HG03280 (cell line): ENCODE results near the gene MTIF3.
A peak's percentile ranks its signal among the peaks of the same experiment; 100 is the strongest.

Experiments
- ATAC-seq: cut with Tn5 transposase; IDR thresholded peaks from one replicate; pipeline ENCODE4 v1.9.1; 2021; ENCODE audit warnings: mild to moderate bottlenecking, moderate library complexity; ENCODE audit not compliant: unreplicated experiment

The MTIF3 gene

DNA sequence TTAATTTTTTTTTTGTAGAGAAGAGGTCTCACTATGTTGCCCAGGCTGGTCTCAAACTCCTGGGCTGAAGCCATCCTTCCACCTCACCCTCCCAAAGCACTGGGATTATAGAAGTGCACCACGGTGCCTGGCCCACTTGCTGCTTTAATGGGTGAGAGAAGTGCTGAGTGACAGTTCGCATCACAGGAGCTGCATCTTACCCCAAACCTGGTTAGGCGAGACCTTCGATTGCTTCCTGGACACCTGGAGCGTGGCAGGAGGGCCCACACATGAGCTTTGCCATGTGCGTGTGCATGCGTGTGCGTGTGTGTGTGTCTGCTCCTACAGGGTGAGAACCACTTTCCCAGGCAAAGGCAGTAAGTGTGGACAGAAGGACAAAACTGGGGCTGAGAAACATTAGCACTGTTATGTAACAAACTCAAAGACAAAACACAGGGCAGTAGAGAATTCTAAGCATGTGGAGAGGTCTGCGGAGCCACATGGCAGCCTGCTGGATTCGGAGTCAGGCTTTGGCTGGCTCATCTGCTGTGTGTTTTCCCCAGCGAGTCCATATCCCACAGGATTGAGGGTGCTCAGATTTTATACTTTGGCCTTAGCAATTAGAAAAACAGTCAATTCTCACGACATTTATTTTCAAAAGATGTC lies 11.7 kb upstream of the MTIF3 start:
- ATAC-seq, result no peak

DNA sequence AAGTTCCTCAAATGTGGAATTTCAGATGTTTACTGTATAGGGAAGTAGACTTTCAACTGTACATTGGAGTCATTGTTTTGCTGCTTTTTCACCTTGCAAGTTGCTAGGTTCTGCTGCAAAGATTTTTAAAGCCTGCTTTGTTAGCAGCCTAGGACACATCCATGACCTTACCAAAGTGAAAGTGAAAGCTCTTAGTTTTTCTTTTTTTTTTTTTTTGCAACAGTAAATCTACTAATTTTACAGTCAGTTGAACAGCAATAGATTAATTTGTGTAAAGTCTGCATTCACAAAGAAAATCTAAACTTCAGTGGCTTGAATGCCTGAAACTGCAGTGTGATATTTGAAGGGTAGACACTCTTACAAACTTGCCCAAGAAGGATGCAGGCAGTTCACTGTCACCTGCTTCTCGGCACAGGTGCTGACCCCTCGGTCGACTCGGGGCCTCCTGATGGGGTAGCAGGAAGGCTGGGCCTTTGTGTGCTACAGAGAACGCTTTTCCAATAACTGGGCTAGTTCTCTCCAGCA lies 5.0 kb upstream of the MTIF3 start:
- ATAC-seq, result no peak

DNA sequence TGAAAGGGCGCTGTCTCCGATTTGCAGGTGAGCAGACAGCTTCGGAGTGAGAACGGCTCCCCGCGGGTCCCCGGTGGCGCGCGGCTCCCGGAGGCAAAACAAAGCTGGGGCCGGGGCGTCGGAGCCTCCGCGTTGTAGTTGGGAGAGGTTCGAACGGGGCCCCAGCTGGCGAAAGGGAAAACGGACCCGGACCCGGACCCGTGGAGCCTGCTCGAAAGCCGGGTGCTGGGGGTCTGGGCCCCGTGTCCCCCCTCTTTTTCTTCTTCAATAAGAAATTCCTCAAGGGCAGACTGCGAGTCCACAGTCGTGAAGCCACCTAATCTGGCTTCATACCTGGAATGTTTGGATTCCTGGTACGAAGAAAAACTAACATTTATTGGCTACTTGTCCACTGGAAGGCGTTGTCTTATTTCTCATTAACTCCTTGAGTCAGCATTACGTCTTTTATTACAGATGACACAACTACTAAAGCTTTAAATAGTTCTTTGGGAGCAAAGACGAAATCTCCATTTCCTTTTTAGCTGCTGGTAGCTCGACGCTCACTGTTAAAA lies 632 bp upstream of the MTIF3 start:
- ATAC-seq, result no peak

DNA sequence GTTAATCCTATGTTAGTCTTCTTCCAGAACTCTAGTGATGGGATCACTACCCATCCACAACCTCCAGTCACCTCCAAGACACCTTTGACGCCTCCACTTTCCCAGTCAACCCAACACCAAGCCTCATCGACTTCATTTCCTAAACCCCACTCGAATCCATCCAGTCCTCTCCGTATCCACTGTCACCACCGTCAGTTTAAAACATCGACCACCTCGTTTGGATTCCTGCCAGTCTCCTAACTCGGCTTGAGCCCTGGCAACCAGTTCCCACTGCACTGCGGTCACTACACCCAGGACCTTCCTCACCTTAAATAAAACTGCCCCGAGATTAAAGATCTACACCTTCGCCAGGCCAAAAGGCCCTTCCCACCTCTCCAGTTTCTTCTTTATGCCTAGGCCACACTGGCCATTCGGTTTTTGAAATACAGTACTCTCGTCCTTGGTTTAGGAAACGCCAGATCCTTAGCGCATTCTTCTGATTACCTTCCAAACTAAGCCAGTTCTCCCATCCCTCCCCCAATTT lies 1.2 kb downstream of the MTIF3 start:
- no peak for ATAC-seq

DNA sequence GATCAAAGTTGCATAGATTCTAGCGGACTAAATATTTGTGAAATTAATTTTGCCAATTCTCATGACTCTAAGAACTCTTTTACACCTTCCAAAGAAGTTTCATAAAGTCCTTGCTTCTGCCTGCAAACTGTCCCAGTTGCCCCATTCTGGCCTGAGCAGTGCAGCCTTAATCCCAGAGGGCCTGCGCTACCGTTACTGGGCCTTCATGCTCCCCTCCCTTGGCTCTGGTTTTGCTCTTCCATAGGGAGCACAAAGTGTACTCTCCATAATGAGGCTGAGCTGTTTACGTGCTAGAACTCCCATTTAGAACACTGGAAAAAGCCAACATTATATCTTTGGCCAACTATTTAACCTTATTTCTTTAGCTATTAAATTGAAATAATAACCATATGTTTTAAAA lies 2.1 kb downstream of the MTIF3 start:
- ATAC-seq, result no peak

DNA sequence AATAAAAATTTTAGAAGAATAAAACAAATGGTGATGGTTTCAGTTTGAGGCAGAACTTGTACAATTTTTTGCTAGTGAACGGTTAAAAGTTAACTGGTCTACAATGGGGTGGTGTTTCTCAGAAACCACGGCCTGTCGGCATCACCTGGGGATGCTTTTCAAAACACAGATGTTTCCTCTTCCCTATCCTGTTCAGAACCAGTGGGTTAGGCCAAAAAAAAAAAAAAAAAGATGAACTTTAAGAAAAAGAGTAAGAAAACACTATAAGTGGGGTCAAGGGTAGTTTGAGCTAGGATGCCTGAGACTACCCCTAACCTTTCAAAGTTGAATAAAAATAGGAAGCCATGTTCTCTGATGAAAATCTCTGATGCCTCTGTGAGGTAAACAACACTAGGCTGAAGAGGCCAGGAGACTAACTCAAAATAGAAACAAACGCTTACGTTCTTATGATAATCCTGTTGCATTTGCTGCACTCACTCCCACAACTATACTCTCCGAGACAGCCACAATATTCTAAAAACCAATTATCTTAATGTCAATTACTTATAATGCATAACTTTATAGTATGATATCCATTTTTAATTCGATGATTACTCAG lies 3.3 kb downstream of the MTIF3 start:
- no peak for ATAC-seq

DNA sequence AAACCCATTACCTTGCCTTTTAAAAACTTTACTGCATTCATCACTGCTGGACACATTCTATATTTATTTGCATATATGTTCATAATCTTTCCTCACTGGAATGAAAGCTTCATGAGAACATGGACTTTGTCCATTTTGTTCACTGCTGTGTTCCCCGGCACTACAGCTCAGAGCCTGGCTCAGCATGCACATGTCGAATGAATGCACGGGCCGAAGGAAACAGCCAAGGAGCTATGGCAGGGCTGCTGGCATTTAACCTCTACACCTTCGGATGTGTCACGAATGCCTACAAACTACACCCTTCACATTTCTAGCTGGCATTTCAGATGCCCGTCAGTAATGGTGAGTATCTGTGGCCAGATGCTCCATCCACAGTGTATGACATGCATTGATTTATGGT lies 7.6 kb downstream of the MTIF3 start:
- no peak for ATAC-seq

DNA sequence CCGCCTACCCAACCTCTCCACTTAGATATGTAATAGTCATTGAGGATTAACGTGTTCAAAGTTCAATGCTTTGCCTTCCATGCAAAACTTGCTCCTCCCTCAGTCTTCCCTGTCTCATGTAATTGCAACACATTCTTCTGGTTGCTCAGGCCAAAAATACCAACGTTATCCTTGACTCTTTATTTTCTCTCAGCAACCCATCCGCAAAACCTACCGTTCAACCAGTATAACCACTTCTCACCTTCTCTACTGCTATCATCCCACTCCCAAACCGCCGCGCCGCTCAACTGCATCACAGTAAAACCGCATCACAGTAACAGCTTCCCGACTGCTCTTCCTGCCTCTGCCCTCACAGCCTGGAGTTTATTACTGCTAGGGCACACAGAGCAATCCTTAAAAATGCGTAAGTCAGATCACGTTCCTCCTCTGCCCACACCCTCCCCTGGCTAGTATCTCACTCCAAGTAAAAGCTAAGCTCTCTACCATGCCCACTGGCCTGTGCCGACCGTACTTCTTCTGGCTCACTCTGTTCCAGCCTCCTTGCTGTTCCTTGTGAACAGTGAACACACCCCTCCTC lies 8.2 kb downstream of the MTIF3 start:
- ATAC-seq, result no peak

DNA sequence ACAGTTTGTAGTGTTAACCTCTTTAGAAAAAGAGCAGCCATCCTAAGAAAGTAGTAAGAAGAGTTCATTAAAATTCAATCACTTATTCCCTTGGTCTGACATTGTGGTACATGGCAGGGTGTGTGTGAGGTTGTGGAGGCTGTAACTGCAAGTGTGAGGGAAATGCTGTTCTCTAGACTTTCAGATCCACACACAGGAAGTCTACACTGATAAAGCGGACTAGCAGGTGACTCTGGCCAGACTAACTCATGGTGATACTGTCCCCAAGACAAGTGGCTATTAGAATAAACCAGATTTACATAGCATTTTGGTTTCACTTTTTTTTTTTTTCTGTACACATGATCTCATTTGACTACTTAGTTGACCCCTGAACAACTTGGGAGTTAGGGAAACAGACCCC lies 10.0 kb downstream of the MTIF3 start:
- peak; percentile 58 for ATAC-seq

DNA sequence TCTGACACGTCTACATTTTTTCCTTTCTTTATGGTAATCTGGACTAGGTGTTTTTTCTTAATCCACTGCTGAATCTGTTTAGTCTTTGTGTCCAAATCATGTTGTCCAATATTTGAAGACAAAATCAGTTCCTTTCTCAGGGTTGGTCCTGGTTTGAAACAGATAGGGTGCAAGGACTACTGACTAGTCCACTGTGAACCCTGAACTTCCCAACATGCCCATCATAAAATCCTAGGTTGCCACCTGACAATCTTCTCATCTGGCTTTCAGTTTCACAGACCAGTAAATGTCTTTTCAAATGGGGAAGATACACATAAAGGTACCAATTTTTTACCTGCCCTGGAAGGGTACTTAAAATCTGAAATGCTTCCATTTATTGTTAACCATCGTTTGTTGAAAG lies 13.2 kb downstream of the MTIF3 start:
- ATAC-seq, result no peak

DNA sequence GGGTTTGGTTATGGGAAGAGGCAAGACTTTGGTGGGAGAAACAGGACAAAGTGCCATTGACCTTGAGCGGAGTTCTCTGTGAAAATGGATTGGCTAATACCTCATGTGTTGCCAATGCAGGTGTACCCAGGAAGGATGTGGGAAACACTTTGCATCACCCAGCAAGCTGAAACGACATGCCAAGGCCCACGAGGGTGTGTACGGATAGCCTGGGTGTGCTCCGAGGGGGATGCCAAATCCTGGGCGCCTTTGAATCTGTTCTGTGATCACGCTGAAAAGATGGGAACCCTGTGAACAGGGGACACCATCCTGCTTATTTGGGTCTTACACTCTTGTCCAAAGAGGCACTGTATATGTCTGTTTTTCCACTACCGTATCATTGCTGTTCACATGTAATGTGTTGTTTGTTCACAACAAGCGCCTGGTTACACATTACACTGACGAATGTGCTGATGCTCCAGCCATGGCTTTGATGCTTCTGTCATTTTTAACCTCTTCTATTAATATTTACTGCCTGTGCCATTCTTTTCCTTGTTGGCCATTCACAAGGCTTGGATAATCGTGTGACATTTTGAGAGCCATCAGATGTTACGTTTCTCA lies 17.7 kb downstream of the MTIF3 start:
- ATAC-seq, result no peak

DNA sequence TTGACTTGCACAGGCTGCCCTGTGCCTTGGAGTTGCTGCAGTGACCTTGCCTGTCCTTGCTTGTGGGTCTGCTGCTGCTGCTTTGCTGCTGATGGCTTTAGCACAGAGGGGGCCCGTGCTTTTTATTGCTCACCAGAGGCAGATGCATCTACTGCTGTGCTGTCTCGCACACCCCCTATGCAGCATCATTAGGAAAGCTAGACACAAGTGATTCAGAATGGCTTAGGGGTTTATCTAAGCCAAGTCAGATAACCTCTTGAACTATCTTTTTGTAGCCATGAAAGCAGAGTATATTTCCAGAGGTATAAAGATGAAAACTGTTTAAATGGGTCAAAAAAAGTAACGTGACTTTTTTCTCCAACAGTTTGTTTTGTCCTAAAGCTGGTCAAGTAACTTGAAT lies 18.2 kb downstream of the MTIF3 start:
- ATAC-seq, result no peak

DNA sequence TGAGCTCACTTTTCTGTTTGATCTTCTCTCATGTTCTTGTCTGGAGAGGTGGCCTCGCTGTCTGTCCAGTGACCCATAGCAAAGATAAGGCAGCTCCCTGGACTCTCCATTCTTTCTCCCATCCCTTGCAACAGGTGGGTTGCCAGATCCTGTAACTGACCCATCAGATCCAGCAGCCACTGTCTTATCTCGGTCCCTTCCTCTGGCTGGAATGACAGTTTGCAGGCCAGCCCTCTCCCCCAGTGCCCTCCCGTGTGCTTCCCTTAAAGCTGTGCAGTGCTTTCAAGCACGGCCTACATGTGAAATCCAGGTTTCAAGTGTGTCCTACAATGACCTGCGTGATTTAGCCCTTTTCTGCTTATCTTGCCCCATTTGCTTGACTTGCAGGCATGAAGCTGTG lies 22.2 kb downstream of the MTIF3 start:
- no peak for ATAC-seq

DNA sequence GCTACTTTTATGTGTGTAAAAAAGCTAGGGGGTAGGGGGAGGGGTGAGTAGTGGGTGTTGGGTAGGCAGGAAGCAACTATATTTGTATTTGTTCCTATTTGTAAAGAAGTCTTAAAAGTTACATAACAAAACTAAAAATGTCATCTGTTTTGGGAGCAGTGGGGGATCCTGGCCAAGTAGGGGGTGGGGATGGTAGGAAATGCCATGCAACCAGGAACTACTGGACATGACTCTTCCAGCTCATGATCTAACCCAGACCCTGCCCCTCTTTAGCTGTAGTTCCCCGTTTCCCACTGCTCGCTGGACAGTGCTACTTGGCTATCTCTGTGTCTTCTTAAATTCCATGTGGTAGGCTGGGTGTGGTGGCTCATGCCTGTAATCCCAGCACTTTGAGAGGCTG lies 22.7 kb downstream of the MTIF3 start:
- no peak for ATAC-seq

DNA sequence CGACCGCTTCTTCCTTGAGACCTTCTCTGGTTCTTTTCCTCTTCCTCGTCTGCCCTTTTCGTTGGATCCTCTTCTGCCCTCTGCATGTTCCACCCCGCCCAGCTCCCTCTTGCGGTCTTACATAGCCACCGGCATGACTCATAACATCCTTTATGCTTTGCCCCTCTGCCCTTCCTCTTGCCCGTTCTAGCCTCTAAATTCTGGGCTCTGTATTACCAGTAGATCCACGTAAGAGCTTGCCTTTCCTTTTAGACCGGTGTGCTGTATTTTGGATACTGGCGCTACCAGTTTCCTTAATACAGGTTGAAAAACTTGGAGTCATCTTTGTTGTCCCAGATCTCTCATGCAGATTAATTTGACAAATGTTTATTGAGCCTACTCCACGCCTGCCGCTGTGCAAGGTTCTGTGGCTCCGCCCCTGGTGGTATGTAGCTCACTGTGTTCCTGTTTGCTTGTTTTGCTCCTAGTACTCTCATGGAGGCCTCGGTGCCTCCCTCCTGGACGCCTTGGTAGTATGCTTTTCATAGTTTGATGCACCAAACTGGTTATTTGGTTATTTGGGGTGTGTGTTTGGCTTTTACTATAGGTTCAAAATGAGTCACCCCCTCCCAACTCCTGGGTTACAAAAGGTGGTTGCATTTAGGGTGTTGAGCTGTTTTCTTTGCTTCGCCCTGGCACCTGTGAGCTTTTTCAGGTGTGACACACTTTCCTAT lies 24.3 kb downstream of the MTIF3 start:
- ATAC-seq, result peak; percentile 50

DNA sequence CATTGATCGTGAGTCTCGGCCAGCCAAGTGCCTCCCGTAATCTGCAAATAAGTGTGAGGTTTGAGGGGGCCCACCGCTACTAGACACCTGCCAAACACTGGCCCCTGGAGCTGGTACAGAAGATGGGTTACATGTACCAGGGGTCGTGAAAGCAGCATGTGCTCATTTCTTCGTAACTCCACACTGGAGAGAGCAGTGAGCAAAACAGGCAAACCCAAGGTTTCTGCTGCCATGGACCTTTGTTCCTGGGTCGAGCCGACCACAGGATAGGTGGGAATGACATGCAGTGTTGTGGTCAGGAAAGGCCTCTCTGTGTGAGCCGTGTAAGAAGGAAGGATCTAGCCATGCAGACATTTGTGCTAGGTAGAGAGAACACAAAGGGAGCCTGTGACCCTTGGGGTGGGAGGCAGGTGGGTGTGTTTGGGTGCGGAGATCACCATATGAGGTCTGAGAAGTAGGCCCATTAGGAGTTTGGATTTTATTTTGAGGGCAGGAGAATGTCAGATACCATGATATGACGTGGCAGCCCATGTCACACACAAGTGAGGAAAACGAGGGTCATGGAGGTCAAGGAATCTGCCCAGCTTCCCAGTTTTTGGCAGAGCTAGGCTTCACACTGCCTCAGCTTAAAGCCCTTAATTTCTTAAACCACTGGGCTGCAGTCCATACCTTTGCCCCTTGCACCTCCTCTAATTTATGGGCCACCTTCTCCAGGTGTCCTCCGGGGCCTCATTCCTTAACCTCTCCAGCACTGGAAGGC lies 25.0 kb downstream of the MTIF3 start:
- no peak for ATAC-seq

DNA sequence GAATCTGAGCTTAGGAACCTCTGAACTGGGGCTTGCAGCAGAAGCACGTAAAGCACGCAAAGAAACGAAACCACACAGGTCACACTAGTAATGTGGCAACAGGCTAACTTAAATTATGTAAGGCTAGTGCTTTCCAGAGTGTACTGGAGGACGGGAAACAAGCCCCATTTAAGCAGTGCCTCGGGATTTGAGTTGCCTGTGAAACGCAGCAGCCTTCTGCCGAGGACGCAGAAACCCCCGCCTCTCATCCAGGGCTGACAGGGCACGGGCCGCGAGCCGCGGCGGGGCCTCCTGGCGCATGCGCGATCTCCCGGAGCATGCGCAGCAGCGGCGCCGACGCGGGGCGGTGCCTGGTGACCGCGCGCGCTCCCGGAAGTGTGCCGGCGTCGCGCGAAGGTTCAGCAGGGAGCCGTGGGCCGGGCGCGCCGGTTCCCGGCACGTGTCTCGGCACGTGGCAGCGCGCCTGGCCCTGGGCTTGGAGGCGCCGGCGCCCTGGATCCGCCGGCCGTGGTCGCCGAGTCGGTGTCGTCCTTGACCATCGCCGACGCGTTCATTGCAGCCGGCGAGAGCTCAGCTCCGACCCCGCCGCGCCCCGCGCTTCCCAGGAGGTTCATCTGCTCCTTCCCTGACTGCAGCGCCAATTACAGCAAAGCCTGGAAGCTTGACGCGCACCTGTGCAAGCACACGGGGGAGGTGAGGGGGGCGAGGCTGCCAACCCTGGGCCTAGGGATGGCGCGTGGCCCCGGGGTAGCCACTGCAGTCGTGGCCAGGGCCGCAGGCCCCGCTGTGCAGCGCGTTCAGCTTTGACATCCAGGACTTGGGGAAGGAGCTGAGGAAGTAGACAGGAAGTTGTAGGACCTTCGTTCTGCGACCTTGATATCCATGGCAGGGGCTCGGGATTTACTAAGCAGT lies 25.9 kb downstream of the MTIF3 start, which contains the start of gene GTF3A:
Gene GTF3A (plus strand): TSS at position 374 of the 912 bp plus-strand sequence.
- peak; percentile 78 for ATAC-seq

DNA sequence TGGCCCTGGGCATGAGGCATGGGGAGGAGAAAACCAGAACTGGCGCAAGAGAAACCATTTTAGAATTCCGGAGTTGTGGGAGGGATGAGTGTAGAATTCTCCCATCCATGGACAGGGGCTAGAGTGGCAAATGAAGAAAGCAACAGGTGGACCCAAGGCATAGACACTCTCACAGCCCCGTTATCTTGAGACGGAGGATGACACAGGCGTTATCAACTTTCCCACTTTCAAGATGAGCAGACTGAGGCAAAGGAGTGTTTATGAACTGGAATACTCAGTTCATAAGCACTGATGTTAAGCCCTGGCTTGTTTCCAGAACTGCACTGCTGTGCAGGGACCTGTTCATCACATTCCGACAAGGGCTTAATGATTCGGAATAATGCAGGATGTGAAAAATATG lies 27.0 kb downstream of the MTIF3 start:
- no peak for ATAC-seq
